ENCODE measurements around the gene FAS.

Gene FAS

DNA sequence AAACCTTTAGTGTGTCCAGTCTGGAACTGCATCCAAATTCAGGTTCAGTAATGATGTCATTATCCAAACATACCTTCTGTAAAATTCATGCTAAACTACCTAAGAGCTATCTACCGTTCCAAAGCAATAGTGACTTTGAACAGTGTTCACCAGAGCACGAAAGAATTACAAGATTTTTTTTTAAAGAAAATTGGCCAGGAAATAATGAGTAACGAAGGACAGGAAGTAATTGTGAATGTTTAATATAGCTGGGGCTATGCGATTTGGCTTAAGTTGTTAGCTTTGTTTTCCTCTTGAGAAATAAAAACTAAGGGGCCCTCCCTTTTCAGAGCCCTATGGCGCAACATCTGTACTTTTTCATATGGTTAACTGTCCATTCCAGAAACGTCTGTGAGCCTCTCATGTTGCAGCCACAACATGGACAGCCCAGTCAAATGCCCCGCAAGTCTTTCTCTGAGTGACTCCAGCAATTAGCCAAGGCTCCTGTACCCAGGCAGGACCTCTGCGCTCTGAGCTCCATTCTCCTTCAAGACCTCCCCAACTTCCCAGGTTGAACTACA is 694 bp upstream of the FAS start:
- TF ChIP-seq, protein P1, sequence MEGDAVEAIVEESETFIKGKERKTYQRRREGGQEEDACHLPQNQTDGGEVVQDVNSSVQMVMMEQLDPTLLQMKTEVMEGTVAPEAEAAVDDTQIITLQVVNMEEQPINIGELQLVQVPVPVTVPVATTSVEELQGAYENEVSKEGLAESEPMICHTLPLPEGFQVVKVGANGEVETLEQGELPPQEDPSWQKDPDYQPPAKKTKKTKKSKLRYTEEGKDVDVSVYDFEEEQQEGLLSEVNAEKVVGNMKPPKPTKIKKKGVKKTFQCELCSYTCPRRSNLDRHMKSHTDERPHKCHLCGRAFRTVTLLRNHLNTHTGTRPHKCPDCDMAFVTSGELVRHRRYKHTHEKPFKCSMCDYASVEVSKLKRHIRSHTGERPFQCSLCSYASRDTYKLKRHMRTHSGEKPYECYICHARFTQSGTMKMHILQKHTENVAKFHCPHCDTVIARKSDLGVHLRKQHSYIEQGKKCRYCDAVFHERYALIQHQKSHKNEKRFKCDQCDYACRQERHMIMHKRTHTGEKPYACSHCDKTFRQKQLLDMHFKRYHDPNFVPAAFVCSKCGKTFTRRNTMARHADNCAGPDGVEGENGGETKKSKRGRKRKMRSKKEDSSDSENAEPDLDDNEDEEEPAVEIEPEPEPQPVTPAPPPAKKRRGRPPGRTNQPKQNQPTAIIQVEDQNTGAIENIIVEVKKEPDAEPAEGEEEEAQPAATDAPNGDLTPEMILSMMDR (IDR thresholded peaks at IDR 0.05; ENCODE audit: low read depth, low read length), result no peak
- DNase-seq (ENCODE audit: low read depth in 2 of 2), result peak; percentile 95 to 97
- peak overlapping the region; percentile 90 to 98 for H3K4me3 ChIP-seq (replicated peaks in 1 of 2; ENCODE audit: low read depth in 2 of 2, low read length in 2 of 2)

DNA sequence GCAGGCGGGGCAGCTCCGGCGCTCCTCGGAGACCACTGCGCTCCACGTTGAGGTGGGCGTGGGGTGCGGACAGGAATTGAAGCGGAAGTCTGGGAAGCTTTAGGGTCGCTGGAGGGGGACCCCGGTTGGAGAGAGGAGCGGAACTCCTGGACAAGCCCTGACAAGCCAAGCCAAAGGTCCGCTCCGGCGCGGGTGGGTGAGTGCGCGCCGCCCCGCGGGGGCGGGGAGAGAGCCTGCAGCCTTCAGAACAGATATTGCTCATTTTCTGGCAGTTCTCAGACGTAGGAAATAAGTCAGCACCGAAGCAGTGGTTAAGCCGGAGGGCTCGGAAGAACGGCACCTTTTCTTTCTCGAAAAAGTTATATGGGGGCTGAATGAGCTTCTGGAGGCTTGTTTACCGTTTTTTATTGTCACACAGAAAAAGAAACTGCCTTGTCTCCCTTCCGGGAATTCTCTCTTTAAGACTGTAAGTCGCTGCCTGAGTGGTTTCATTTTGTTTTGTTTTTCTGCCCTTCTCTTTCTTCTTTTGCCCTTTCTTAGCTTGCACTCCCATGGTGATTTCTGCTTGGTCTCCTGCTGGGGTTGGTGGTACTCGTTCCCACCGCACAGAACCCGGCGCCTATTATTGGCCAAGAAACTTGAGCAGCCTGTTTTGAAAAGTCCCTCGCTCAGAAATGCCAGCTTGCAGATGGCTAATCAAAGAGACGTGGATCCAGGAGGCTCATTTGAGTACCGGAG is 732 bp downstream of the FAS start:
- TF ChIP-seq, protein P1 (IDR thresholded peaks at IDR 0.05; ENCODE audit: low read depth, low read length), result no peak
- peak overlapping the region; percentile 90 to 98 for H3K4me3 ChIP-seq (replicated peaks in 1 of 2; ENCODE audit: low read depth in 2 of 2, low read length in 2 of 2)
- DNase-seq (ENCODE audit: low read depth in 2 of 2), result peak; percentile 75 to 76

DNA sequence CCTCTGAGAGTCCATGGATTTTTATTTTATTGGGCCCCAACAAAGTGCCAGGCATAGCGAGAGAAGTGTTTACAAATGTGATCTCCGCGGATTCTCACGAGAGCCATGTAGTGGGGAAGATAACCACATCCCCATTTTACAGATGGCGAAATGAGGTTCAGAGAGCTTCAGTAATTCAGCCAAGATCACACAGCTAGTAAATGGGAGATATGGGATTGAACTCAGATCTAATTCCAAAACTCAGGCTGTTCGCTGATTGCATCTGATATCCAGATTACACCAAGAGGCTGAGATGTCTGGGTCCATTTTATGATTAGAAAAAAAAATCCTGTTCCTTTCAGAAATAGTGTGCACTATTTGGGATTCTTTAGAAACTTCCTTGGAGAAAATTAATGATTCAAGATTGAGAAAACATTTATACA is 1.3 kb downstream of the FAS start:
- TF ChIP-seq, protein P1 (IDR thresholded peaks at IDR 0.05; ENCODE audit: low read depth, low read length), result no peak
- H3K4me3 ChIP-seq (replicated peaks in 1 of 2; ENCODE audit: low read depth in 2 of 2, low read length in 2 of 2), result peak overlapping the region; percentile 90 to 98
- DNase-seq (ENCODE audit: low read depth in 2 of 2), result peak in 1 of 2 donors; percentile 65

DNA sequence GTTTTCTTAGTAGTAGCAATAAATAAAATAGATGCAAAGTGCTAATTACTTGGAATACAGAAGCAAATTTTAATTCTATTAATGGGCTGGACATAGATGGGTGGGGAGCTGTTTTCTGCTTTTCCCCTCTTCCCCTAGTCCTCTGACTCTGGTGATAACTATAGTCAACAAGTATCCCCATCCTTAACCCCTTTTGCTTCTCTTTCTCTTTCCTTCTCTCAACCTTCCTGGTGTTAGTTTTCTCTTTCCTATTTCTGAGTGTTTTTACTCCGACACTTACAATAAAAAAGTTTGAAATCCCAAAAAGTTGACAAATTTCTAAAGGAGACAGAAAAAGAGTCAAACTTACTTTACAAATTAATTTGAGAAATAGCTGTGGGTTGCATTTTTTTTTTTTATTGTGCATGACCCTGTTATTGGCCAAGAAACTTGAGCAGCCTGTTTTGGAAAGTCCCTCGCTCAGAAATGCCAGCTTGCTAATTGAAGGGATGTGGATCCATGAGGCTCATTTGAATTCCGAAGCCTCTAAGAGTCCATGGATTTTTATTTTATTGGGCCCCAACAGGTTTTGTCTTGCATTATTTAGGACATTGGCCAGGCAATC is 2.4 kb downstream of the FAS start:
- peak overlapping the region; percentile 90 to 98 for H3K4me3 ChIP-seq (replicated peaks in 1 of 2; ENCODE audit: low read depth in 2 of 2, low read length in 2 of 2)
- TF ChIP-seq, protein P1 (IDR thresholded peaks at IDR 0.05; ENCODE audit: low read depth, low read length), result no peak
- peak; percentile 63 to 73 for DNase-seq (ENCODE audit: low read depth in 2 of 2)

DNA sequence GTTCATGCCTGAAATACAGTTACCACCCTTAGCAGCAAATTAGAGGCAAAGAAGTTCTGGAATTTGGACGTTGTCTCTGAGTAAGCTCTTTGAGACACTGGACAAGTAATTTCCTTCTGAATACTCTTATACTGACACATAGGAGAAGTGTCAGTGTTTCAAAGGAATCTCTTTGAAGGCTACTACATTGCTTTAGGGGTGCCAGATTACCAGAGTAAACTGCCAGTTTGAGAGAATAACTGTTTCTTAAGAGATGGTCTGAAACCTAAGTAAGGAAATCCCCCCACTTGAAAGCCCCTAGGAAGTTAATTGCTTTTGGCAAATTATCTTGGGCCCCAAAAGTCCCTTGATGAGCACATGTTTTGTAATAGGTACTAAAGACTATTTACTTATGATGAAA is 3.4 kb downstream of the FAS start:
- TF ChIP-seq, protein P1 (IDR thresholded peaks at IDR 0.05; ENCODE audit: low read depth, low read length), result no peak
- H3K4me3 ChIP-seq (replicated peaks in 1 of 2; ENCODE audit: low read depth in 2 of 2, low read length in 2 of 2), result peak overlapping the region in 1 of 2 donors; percentile 90
- peak; percentile 46 to 62 for DNase-seq (ENCODE audit: low read depth in 2 of 2)

DNA sequence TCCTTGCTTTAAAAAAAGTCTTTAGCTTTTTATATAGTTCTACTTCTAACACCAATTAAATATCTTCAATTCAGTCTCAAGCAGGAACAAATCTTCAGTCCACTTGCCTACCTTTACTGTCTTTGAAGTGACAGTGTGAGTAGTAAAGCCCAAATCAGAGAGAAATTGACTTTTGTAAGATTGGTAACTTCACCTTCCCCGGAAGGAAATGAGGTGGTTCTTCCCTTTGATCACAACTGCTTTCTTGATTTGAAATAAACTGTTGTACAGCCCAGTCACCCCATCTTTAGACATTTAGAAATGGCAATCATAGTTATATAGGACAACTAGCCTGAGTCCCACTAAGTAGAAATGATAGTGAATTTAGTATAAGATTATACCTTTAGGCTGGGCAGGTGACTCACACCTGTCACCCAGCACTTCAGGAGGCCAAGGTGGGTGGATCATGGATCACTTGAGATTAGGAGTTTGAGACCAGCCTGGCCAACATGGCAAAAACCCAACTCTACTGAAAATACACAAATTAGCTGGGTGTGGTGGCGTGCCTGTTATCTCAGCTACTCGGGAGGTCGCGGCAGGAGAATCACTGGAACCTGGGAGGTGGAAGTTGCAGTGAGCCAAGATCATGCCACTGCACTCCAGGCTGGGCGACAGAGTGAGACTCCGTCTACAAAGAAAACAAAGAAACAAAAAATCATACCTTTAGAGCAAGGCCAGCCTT is 4.7 kb downstream of the FAS start:
- no peak for DNase-seq (ENCODE audit: low read depth in 2 of 2)
- H3K4me3 ChIP-seq (replicated peaks in 1 of 2; ENCODE audit: low read depth in 2 of 2, low read length in 2 of 2), result no peak overlapping the region
- TF ChIP-seq, protein P1 (IDR thresholded peaks at IDR 0.05; ENCODE audit: low read depth, low read length), result no peak

Measured in cardiac fibroblast (primary cell).